IMR-90 (cell line): ENCODE results near the gene CPNE2. TPM values are rescaled to one million over a fixed set of nuclear protein-coding genes. Genes with fewer than 3 reads are reported as not detected.
"Not testable (repeated sequence)": the region's sequence is repeated elsewhere in the genome, so short reads cannot be mapped to it uniquely, and the experiment has no call there.

Source experiments
- ATAC-seq: fragments of 200-7000 bp; cut with Tn5 transposase; 2 replicates; pipeline ENCODE4 v1.9.1; 2020; ENCODE audit warnings: low read depth, mild to moderate bottlenecking, moderate library complexity
- BruUV-seq: library from RNA; stranded (reverse); fragments of 400-500 nt; replicated peaks from 2 replicates; lab custom pipeline; 2021; lab: Mats Ljungman, UMichigan
- CTCF ChIA-PET: fragments of 300-600 bp; formaldehyde crosslinking; extraction: SDS; loops from one replicate; lab custom pipeline; 2021; ENCODE audit warnings: antibody characterized with exemption; lab: Yijun Ruan, JAX
- POLR2A ChIA-PET: fragments of 300-600 bp; sonication (Branson Sonifier 250); formaldehyde crosslinking; loops from one replicate; lab custom pipeline; 2022; ENCODE audit warnings: antibody characterized with exemption; ENCODE audit not compliant: unreplicated experiment; lab: Charles Lee
- DNase-seq: peaks from one replicate; pipeline ENCODE4 v3.0.0; 2013
- H2AFZ ChIP-seq: replicated peaks from 2 replicates; pipeline ENCODE3; 2013; ENCODE audit warnings: low read length, mild to moderate bottlenecking; ENCODE audit not compliant: poor library complexity
- H2AK5ac ChIP-seq: 2 replicates; pipeline ENCODE4 v1.6.1; 2013; ENCODE audit warnings: low read depth, low read length, inconsistent platforms
- H2AK9ac ChIP-seq: replicated peaks from 2 replicates; pipeline ENCODE3; 2013; ENCODE audit warnings: mild to moderate bottlenecking, low read depth, low read length, moderate library complexity; ENCODE audit not compliant: poor library complexity
- H2BK120ac ChIP-seq: 2 replicates; pipeline ENCODE4 v1.6.1; 2013; ENCODE audit warnings: low read depth, low read length, inconsistent platforms
- H2BK15ac ChIP-seq: 3 replicates; pipeline ENCODE4 v1.6.1; 2013; ENCODE audit warnings: low read depth, low read length, inconsistent platforms
- H2BK20ac ChIP-seq: 2 replicates; pipeline ENCODE4 v1.6.1; 2013; ENCODE audit warnings: low read depth, mild to moderate bottlenecking, inconsistent platforms, low read length, moderate library complexity
- H2BK5ac ChIP-seq: 2 replicates; pipeline ENCODE4 v1.6.1; 2013; ENCODE audit warnings: mild to moderate bottlenecking, low read depth, low read length, inconsistent platforms; ENCODE audit not compliant: poor library complexity, severe bottlenecking
- H3K14ac ChIP-seq: replicated peaks from 2 replicates; pipeline ENCODE4 v1.6.1; 2013; ENCODE audit warnings: low read depth, low read length, inconsistent platforms
- H3K18ac ChIP-seq: 2 replicates; pipeline ENCODE4 v1.6.1; 2013; ENCODE audit warnings: low read depth, low read length, control low read depth
- H3K23ac ChIP-seq: 2 replicates; pipeline ENCODE4 v1.6.1; 2013; ENCODE audit warnings: low read depth, low read length, inconsistent platforms
- H3K27ac ChIP-seq: 2 replicates; pipeline ENCODE4 v1.5.1; 2013; ENCODE audit warnings: mild to moderate bottlenecking, control low read depth, low read length; ENCODE audit not compliant: insufficient read depth
- H3K27me3 ChIP-seq: 2 replicates; pipeline ENCODE4 v1.6.1; 2013; ENCODE audit warnings: low read length; ENCODE audit not compliant: control insufficient read depth, insufficient read depth
- H3K36me3 ChIP-seq: 2 replicates; pipeline ENCODE4 v1.6.1; 2013; ENCODE audit warnings: low read length, mixed read lengths; ENCODE audit not compliant: control insufficient read depth, insufficient read depth
- H3K4ac ChIP-seq: 2 replicates; pipeline ENCODE4 v1.6.1; 2013; ENCODE audit warnings: low read depth, low read length, inconsistent platforms
- H3K4me1 ChIP-seq: 2 replicates; pipeline ENCODE4 v1.6.1; 2013; ENCODE audit warnings: low read length, mixed read lengths; ENCODE audit not compliant: control insufficient read depth, insufficient read depth
- H3K4me2 ChIP-seq: 2 replicates; pipeline ENCODE4 v1.6.1; 2013; ENCODE audit warnings: low read depth, mild to moderate bottlenecking, control low read depth, low read length, moderate library complexity
- H3K4me3 ChIP-seq: 2 replicates; pipeline ENCODE4 v1.5.1; 2013; ENCODE audit warnings: low read depth, mild to moderate bottlenecking, control low read depth, low read length, moderate library complexity; ENCODE audit not compliant: insufficient read depth
- H3K56ac ChIP-seq: 2 replicates; pipeline ENCODE4 v1.6.1; 2013; ENCODE audit warnings: low read length, inconsistent platforms; ENCODE audit not compliant: insufficient read depth; ENCODE audit errors: extremely low read depth
- H3K79me1 ChIP-seq, 2 experiments: 2 replicates each; pipeline ENCODE4 v1.6.1; 2013; ENCODE audit warnings: low read length in 2 of 2, inconsistent platforms in 1 of 2, low read depth in 1 of 2
- H3K9ac ChIP-seq: 2 replicates; pipeline ENCODE4 v1.6.1; 2013; ENCODE audit warnings: low read depth, low read length, control low read depth
- H3K9me1 ChIP-seq: 2 replicates; pipeline ENCODE4 v1.6.1; 2013; ENCODE audit warnings: low read length, inconsistent platforms; ENCODE audit not compliant: insufficient read depth
- H3K9me3 ChIP-seq: 2 replicates; pipeline ENCODE4 v1.6.1; 2013; ENCODE audit warnings: low read length; ENCODE audit not compliant: control insufficient read depth, insufficient read depth
- H4K20me1 ChIP-seq: 2 replicates; pipeline ENCODE4 v1.6.1; 2013; ENCODE audit warnings: low read length, inconsistent platforms; ENCODE audit not compliant: insufficient read depth
- H4K5ac ChIP-seq: 2 replicates; pipeline ENCODE4 v1.6.1; 2013; ENCODE audit warnings: mild to moderate bottlenecking, low read depth, low read length, control low read depth
- H4K8ac ChIP-seq, 2 experiments: 2 replicates each; pipeline ENCODE4 v1.6.1; 2013; ENCODE audit warnings: low read depth in 2 of 2, low read length in 2 of 2, control low read depth in 1 of 2, inconsistent platforms in 1 of 2
- H4K91ac ChIP-seq: 2 replicates; pipeline ENCODE4 v1.6.1; 2013; ENCODE audit warnings: low read depth, low read length, inconsistent platforms; ENCODE audit not compliant: insufficient read depth
- WGBS, 2 experiments: methylation state at CpG; one replicate each; pipeline versions ENCODE4 v1.1.5 to v1.1.7; 2013; ENCODE audit warnings: missing lambda C conversion rate in 2 of 2; ENCODE audit not compliant: insufficient read length in 1 of 2; ENCODE audit errors: extremely low coverage in 2 of 2; 5-methylcytosine and 5-hydroxymethylcytosine counted together
- dilution Hi-C: fragments of 300-500 bp; cut with HindIII; formaldehyde crosslinking; loops from one replicate; pipeline ENCODE4 v1.14.3; 2018; ENCODE audit warnings: low sequenced_read_pairs; ENCODE audit not compliant: unreplicated experiment
- in situ Hi-C: fragments of 300-500 bp; cut with MboI; formaldehyde crosslinking; loops from 3 replicates; pipeline ENCODE4 v1.14.3; 2019; ENCODE audit warnings: low sequenced_read_pairs, inconsistent platforms, mixed read lengths
- intact Hi-C: fragments of 100-400 bp; cut with micrococcal nuclease; formaldehyde crosslinking; loops from 2 replicates; pipeline ENCODE4 v1.10.0; 2022
- polyA plus RNA-seq, 3 experiments: library from polyadenylated mRNA; depleted of rRNA; stranded (reverse); fragments of >200 nt; gene quantifications; 2 replicates each; pipeline ENCODE4 v1.2.3, GENCODE V29; 2012; ENCODE audit warnings: low replicate concordance in 1 of 3
- total RNA-seq: library from RNA; depleted of rRNA; stranded (reverse); fragments of >200 nt; gene quantifications from 2 replicates; pipeline ENCODE4 v1.2.3, GENCODE V29; 2012

CPNE2 gene
- total and polyA plus RNA-seq, 2 of the 4 experiments (the other 2 are of a cell fraction) = 15.4 to 48.0 TPM

GRCh38 chr16:57063189-57063588 is 29.2 kb upstream of the CPNE2 start:
- H3K9me1 ChIP-seq, intact Hi-C loops, H3K4me1 ChIP-seq, H3K27ac ChIP-seq, POLR2A ChIA-PET, H3K4ac ChIP-seq, H2BK20ac ChIP-seq, BruUV-seq, in situ Hi-C loops, H2BK15ac ChIP-seq, H4K20me1 ChIP-seq, H3K36me3 ChIP-seq, H3K56ac ChIP-seq, H3K9ac ChIP-seq, H3K23ac ChIP-seq, H2BK120ac ChIP-seq, H3K27me3 ChIP-seq, DNase-seq, H4K91ac ChIP-seq, dilution Hi-C loops, H3K14ac ChIP-seq, H4K5ac ChIP-seq, H3K18ac ChIP-seq, H4K8ac ChIP-seq, H2AK5ac ChIP-seq, ATAC-seq, H2BK5ac ChIP-seq, H2AK9ac ChIP-seq, H2AFZ ChIP-seq, H3K4me3 ChIP-seq, H3K9me3 ChIP-seq, H3K79me1 ChIP-seq, H3K4me2 ChIP-seq: not testable (repeated sequence)
- CTCF ChIA-PET = interaction anchor here (0.7 kb wide), 1 partner anchor 10 kb away, joined by 5 read pairs; no protein-coding TSS in a partner anchor
- WGBS, 2 experiments = no CpG with 5 or more reads among the region's 8 CpGs
